HEK293 (cell line): ENCODE results near the gene GBP1.

Experiments used
- CTCF ChIA-PET: fragments of 350-600 bp; formaldehyde crosslinking; extraction: SDS; loops from one replicate; lab custom pipeline; 2021; ENCODE audit warnings: antibody characterized with exemption; lab: Yijun Ruan, JAX
- POLR2A ChIA-PET: fragments of 300-600 bp; formaldehyde crosslinking; extraction: SDS; loops from one replicate; lab custom pipeline; 2020; ENCODE audit warnings: antibody characterized with exemption, inconsistent platforms; lab: Yijun Ruan, JAX
- H3K27ac ChIP-seq: fragments of 200-500 bp; sonication (Bioruptor generic); 2 replicates; pipeline ENCODE4 v1.5.1; 2014; ENCODE audit warnings: low read depth, low read length, control low read depth, inconsistent platforms; ENCODE audit errors: extremely low read depth
- H3K36me3 ChIP-seq, 2 experiments: fragments of 200-500 bp in 1 of 2; sonication (Bioruptor generic) in 1 of 2; 1 replicate in 1 of 2; 2 replicates in 1 of 2; pipeline ENCODE4 v1.5.1; 2014 to 2017; ENCODE audit warnings: inconsistent platforms in 2 of 2, low read length in 2 of 2; ENCODE audit not compliant: control insufficient read depth in 2 of 2, insufficient read depth in 1 of 2
- H3K4me1 ChIP-seq: fragments of 200-500 bp; sonication (Bioruptor generic); 2 replicates; pipeline ENCODE4 v1.5.1; 2014; ENCODE audit warnings: mild to moderate bottlenecking, low read length, inconsistent platforms; ENCODE audit not compliant: control insufficient read depth, insufficient read depth
- H3K4me3 ChIP-seq: 2 replicates; pipeline ENCODE4 v1.5.1; 2011; ENCODE audit warnings: low read depth, mild to moderate bottlenecking, control low read depth, low read length, moderate library complexity
- H3K9me3 ChIP-seq: fragments of 200-500 bp; sonication (Bioruptor generic); 2 replicates; pipeline ENCODE4 v1.5.1; 2014; ENCODE audit warnings: low read depth, low read length, inconsistent platforms; ENCODE audit not compliant: control insufficient read depth, insufficient read depth
- BCL11A ChIP-seq: fragments of 450-650 bp; formaldehyde crosslinking; IDR thresholded peaks from 2 replicates; pipeline ENCODE4 v1.5.1; 2016; ENCODE audit warnings: low read depth, missing biosample characterization, missing genetic modification characterization
- FEZF1 ChIP-seq: fragments of 450-650 bp; formaldehyde crosslinking; IDR thresholded peaks from 2 replicates; pipeline ENCODE4 v1.5.1; 2016; ENCODE audit warnings: missing biosample characterization, missing genetic modification characterization
- HIC1 ChIP-seq: fragments of 450-650 bp; formaldehyde crosslinking; IDR thresholded peaks from 2 replicates; pipeline ENCODE4 v1.5.1; 2016; ENCODE audit warnings: missing biosample characterization, missing genetic modification characterization
- ZBTB20 ChIP-seq: fragments of 450-650 bp; formaldehyde crosslinking; IDR thresholded peaks from 2 replicates; pipeline ENCODE4 v1.5.1; 2016; ENCODE audit warnings: missing biosample characterization, missing genetic modification characterization
- ZBTB26 ChIP-seq: fragments of 450-650 bp; formaldehyde crosslinking; optimal IDR thresholded peaks from 2 replicates; pipeline ENCODE3; 2016; ENCODE audit warnings: missing biosample characterization, mild to moderate bottlenecking, missing genetic modification characterization
- ZFP37 ChIP-seq: fragments of 450-650 bp; formaldehyde crosslinking; IDR thresholded peaks from 2 replicates; pipeline ENCODE4 v1.5.1; 2016; ENCODE audit warnings: missing biosample characterization, missing genetic modification characterization
- ZNF157 ChIP-seq: fragments of 450-650 bp; formaldehyde crosslinking; IDR thresholded peaks from 2 replicates; pipeline ENCODE4 v1.5.1; 2016; ENCODE audit warnings: missing biosample characterization, missing genetic modification characterization
- ZNF26 ChIP-seq: fragments of 450-650 bp; formaldehyde crosslinking; IDR thresholded peaks from 2 replicates; pipeline ENCODE4 v1.5.1; 2016; ENCODE audit warnings: missing biosample characterization, missing genetic modification characterization
- ZNF266 ChIP-seq: fragments of 450-650 bp; formaldehyde crosslinking; IDR thresholded peaks from 2 replicates; pipeline ENCODE4 v1.5.1; 2016; ENCODE audit warnings: missing biosample characterization, missing genetic modification characterization, low read depth
- ZNF354C ChIP-seq: fragments of 450-650 bp; formaldehyde crosslinking; IDR thresholded peaks from 2 replicates; pipeline ENCODE4 v1.5.1; 2016; ENCODE audit warnings: missing biosample characterization, missing genetic modification characterization, low read depth, borderline replicate concordance
- ZNF391 ChIP-seq: fragments of 450-650 bp; formaldehyde crosslinking; IDR thresholded peaks from 2 replicates; pipeline ENCODE4 v1.5.1; 2016; ENCODE audit warnings: low read depth, missing biosample characterization, missing genetic modification characterization, borderline replicate concordance
- ZNF488 ChIP-seq: fragments of 450-650 bp; formaldehyde crosslinking; IDR thresholded peaks from 2 replicates; pipeline ENCODE4 v1.5.1; 2016; ENCODE audit warnings: missing biosample characterization, missing genetic modification characterization
- ZNF549 ChIP-seq: fragments of 450-650 bp; IDR thresholded peaks from 2 replicates; pipeline ENCODE4 v1.5.1; 2018; ENCODE audit warnings: missing biosample characterization, missing genetic modification characterization, mild to moderate bottlenecking, inconsistent platforms, moderate library complexity
- ZNF585B ChIP-seq: fragments of 450-650 bp; formaldehyde crosslinking; IDR thresholded peaks from 2 replicates; pipeline ENCODE4 v1.5.1; 2016; ENCODE audit warnings: missing biosample characterization, missing genetic modification characterization
- ZNF600 ChIP-seq: fragments of 450-650 bp; formaldehyde crosslinking; IDR thresholded peaks from 2 replicates; pipeline ENCODE4 v1.5.1; 2016; ENCODE audit warnings: missing biosample characterization, missing genetic modification characterization
- ZNF777 ChIP-seq: fragments of 450-650 bp; formaldehyde crosslinking; IDR thresholded peaks from 2 replicates; pipeline ENCODE4 v1.5.1; 2017; ENCODE audit warnings: missing biosample characterization, missing genetic modification characterization, borderline replicate concordance
- ZNF830 ChIP-seq: fragments of 450-650 bp; IDR thresholded peaks from 2 replicates; pipeline ENCODE4 v1.5.0; 2018; ENCODE audit warnings: missing biosample characterization, missing genetic modification characterization, low read depth, mild to moderate bottlenecking, moderate library complexity
- ZXDB ChIP-seq: fragments of 450-650 bp; formaldehyde crosslinking; IDR thresholded peaks from 2 replicates; pipeline ENCODE4 v1.5.1; 2016; ENCODE audit warnings: missing biosample characterization, missing genetic modification characterization
- TF ChIP-seq, protein P1 (sequence below): fragments of 450-650 bp; formaldehyde crosslinking; IDR thresholded peaks from 2 replicates; pipeline ENCODE4 v1.5.1; 2016; ENCODE audit warnings: missing biosample characterization, missing genetic modification characterization

The GBP1 gene

DNA sequence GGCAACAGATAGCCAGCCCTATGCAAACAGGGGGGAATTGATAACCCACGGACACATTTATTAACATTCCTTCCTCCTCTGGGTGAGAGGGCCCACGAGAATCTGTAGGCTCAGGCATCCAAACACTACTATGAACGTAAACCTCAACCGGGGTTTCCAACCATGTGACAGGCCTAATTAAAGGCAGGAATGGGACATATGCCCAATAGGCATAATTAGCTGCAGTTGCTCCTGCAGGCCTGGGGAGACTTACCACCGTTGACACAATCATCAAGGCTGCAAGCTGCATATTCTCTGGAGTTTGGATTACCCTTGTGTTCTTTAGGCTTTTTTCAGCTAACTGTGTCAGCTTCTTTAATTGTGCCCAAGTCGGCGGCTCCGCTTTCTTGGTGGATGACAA lies 22.2 kb upstream of the GBP1 start:
- ChIA-PET CTCF (interaction anchor here (0.7 kb wide), 1 partner anchor 63 kb away, joined by 5 read pairs; no protein-coding TSS in a partner anchor), POLR2A (no interaction called here)
- no peak overlapping the region for H3K27ac ChIP-seq
- no peaks in the 10 kb centered on the region for H3K36me3 ChIP-seq
- no peaks in the 10 kb centered on the region for H3K4me1 ChIP-seq
- H3K9me3 ChIP-seq = no peaks in the 10 kb centered on the region
- no peak for TF ChIP-seq FEZF1 (tag by site-specific recombination)
- H3K4me3 ChIP-seq = no peak overlapping the region

DNA sequence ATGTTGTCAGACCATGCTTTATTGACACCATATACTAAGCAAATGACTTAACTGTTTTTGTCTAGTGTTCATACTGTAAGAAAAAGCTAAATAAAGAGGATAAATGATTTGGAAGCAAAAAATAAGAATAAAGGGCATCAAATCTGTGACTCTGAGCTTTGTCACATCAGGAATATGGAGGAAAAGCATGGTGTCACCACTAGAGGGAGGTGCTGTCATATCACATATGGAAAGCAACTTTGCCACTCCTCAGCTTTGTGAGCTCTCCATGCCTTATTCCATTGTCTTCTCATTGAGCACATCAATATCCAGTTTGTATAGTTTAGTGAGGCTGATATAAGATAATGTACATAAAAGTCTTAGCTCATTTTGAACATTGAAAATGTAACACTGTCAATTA lies 20.8 kb upstream of the GBP1 start:
- ChIA-PET POLR2A (no interaction called here), CTCF (interaction anchor here (0.6 kb wide), 1 partner anchor 354 kb away, joined by 4 read pairs; no protein-coding TSS in a partner anchor)
- no peaks in the 10 kb centered on the region for H3K4me1 ChIP-seq
- TF ChIP-seq ZNF585B (no peak), ZNF354C (no peak), ZNF157 (tag by site-specific recombination) (no peak), ZNF266 (no peak), ZBTB26 (no peak), BCL11A (tag by site-specific recombination) (no peak), ZNF830 (tag by site-specific recombination) (no peak), HIC1 (tag by site-specific recombination) (no peak), ZNF777 (no peak), ZNF549 (no peak), ZNF600 (tag by site-specific recombination) (no peak), ZNF391 (no peak)
- H3K36me3 ChIP-seq = no peaks in the 10 kb centered on the region
- H3K4me3 ChIP-seq = no peak overlapping the region
- no peaks in the 10 kb centered on the region for H3K9me3 ChIP-seq
- no peak overlapping the region for H3K27ac ChIP-seq

- H3K4me1 ChIP-seq = no peaks in the 10 kb centered on the region
- no peaks in the 10 kb centered on the region for H3K9me3 ChIP-seq
- no peak overlapping the region for H3K27ac ChIP-seq
- CTCF ChIA-PET = interaction anchor here (0.6 kb wide), 2 partner anchors 505 to 734 kb away, joined by 3 to 6 read pairs; no protein-coding TSS in a partner anchor
- H3K4me3 ChIP-seq = no peak overlapping the region
- no peak for TF ChIP-seq ZFP37 (tag by site-specific recombination)
- no peak for TF ChIP-seq ZXDB (tag by site-specific recombination)
- no peak for TF ChIP-seq ZBTB20 (tag by site-specific recombination)
- TF ChIP-seq ZNF26 (tag by site-specific recombination) = no peak
- TF ChIP-seq, protein P1, sequence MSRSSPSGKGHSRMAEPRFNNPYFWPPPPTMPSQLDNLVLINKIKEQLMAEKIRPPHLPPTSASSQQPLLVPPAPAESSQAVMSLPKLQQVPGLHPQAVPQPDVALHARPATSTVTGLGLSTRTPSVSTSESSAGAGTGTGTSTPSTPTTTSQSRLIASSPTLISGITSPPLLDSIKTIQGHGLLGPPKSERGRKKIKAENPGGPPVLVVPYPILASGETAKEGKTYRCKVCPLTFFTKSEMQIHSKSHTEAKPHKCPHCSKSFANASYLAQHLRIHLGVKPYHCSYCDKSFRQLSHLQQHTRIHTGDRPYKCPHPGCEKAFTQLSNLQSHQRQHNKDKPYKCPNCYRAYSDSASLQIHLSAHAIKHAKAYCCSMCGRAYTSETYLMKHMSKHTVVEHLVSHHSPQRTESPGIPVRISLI (tag by site-specific recombination) = no peak
- TF ChIP-seq ZNF488 (tag by site-specific recombination) = no peak
- H3K36me3 ChIP-seq = no peaks in the 10 kb centered on the region
- POLR2A ChIA-PET = no interaction called here
Observed at GRCh38 chr1:89081005-89081404, 16.0 kb upstream of the GBP1 start.
